HL-60/S4 treated with retinoic acid at 250 ng/mL for 4 days and 3 days (cell line): ENCODE data around the gene APBA1.

Experiments used
- in situ Hi-C: fragments of 300-500 bp; cut with MboI; formaldehyde crosslinking; loops from 2 replicates; pipeline ENCODE4 v1.7.0; 2022; ENCODE audit warnings: low sequenced_read_pairs

The APBA1 gene

GRCh38 chr9:69494208-69494607, 178.0 kb downstream of the APBA1 start:
- in situ Hi-C loops: no loop called here

- in situ Hi-C loops: no loop called here
Measured at GRCh38 chr9:69486498-69486897, 185.7 kb downstream of the APBA1 start.

GRCh38 chr9:69485466-69485865, 186.7 kb downstream of the APBA1 start:
- in situ Hi-C loops: no loop called here

- in situ Hi-C loops: no loop called here
Measured at GRCh38 chr9:69483886-69484422, 188.2 kb downstream of the APBA1 start.

- in situ Hi-C loops: no loop called here
Measured at GRCh38 chr9:69476797-69477196, 195.4 kb downstream of the APBA1 start.

GRCh38 chr9:69476016-69476415, 196.2 kb downstream of the APBA1 start:
- in situ Hi-C loops: no loop called here

GRCh38 chr9:69474821-69475220, 197.3 kb downstream of the APBA1 start:
- in situ Hi-C loops: no loop called here

- in situ Hi-C loops: no loop called here
Measured at GRCh38 chr9:69472101-69472620, 200.0 kb downstream of the APBA1 start.

- in situ Hi-C loops: no loop called here
Measured at GRCh38 chr9:69471433-69471832, 200.7 kb downstream of the APBA1 start.

GRCh38 chr9:69470186-69470977, 201.8 kb downstream of the APBA1 start:
- in situ Hi-C loops: no loop called here

- in situ Hi-C loops: no loop called here
Measured at GRCh38 chr9:69469136-69469535, 203.0 kb downstream of the APBA1 start.

- in situ Hi-C loops: no loop called here
Measured at GRCh38 chr9:69468380-69468779, 203.8 kb downstream of the APBA1 start.

- in situ Hi-C loops: no loop called here
Measured at GRCh38 chr9:69466151-69466550, 206.0 kb downstream of the APBA1 start.

- in situ Hi-C loops: no loop called here
Measured at GRCh38 chr9:69465473-69465872, 206.7 kb downstream of the APBA1 start.

- in situ Hi-C loops: no loop called here
Measured at GRCh38 chr9:69463497-69464068, 208.6 kb downstream of the APBA1 start.

GRCh38 chr9:69462394-69462793, 209.8 kb downstream of the APBA1 start:
- in situ Hi-C loops: no loop called here

GRCh38 chr9:69461103-69461887, 210.9 kb downstream of the APBA1 start:
- in situ Hi-C loops: no loop called here

GRCh38 chr9:69460012-69460411, 212.2 kb downstream of the APBA1 start:
- in situ Hi-C loops: no loop called here

GRCh38 chr9:69458176-69458575, 214.0 kb downstream of the APBA1 start:
- in situ Hi-C loops: no loop called here

- in situ Hi-C loops: no loop called here
Measured at GRCh38 chr9:69456201-69456600, 216.0 kb downstream of the APBA1 start.

GRCh38 chr9:69455311-69455710, 216.9 kb downstream of the APBA1 start:
- in situ Hi-C loops: no loop called here
